ENCODE measurements around the gene CDK19. TPM values are rescaled to one million over a fixed set of nuclear protein-coding genes. Genes with fewer than 3 reads are reported as not detected.

CDK19 gene
- total RNA-seq, 6 experiments from 2014 or later = 2.8 to 7.9 (median 5.5) TPM

- DNase-seq (no peak), ATAC-seq (no peak)
- Histone ChIP-seq H3K9me3 (peaks cover 0 to 7% (median 0%) of the 10 kb centered on the region in 4 donors), H3K36me3 (no peaks in the 10 kb centered on the region), H3K27ac (no peak overlapping the region), H3K4me1 (peaks cover 0 to 7% (median 0%) of the 10 kb centered on the region in 4 donors), H3K27me3 (no peaks in the 10 kb centered on the region), H3K4me3 (no peak overlapping the region)
- intact Hi-C loops (cut with DNase I) = no loop called here
- WGBS (ENCODE audit: insufficient coverage, low coverage, low lambda C conversion rate, missing lambda C conversion rate) = no CpG with 5 or more reads among the region's 1 CpG
- no peak for TF ChIP-seq CTCF (IDR thresholded peaks at IDR 0.05)
- no peak for TF ChIP-seq POLR2A (IDR thresholded peaks at IDR 0.05)
Observed at GRCh38 chr6:110786696-110787095, 28.6 kb downstream of the CDK19 start.

GRCh38 chr6:110786271-110786670 lies 29.0 kb downstream of the CDK19 start:
- WGBS (ENCODE audit: insufficient coverage, low coverage, low lambda C conversion rate, missing lambda C conversion rate) = 97% methylated on average over 3 of the region's 3 CpGs
- Histone ChIP-seq H3K4me1 (peaks cover 0 to 7% (median 0%) of the 10 kb centered on the region in 4 donors), H3K4me3 (no peak overlapping the region), H3K36me3 (no peaks in the 10 kb centered on the region), H3K27me3 (no peaks in the 10 kb centered on the region), H3K9me3 (peaks cover 0 to 7% (median 0%) of the 10 kb centered on the region in 4 donors), H3K27ac (no peak overlapping the region)
- ATAC-seq (no peak), DNase-seq (no peak)
- intact Hi-C loops (cut with DNase I) = no loop called here
- TF ChIP-seq POLR2A (IDR thresholded peaks at IDR 0.05) (no peak), CTCF (IDR thresholded peaks at IDR 0.05) (no peak)

- H3K4me3 ChIP-seq = no peak overlapping the region
- peaks cover 0 to 7% (median 0%) of the 10 kb centered on the region in 4 donors for H3K9me3 ChIP-seq
- 84% methylated on average over 1 of the region's 1 CpG for WGBS (ENCODE audit: insufficient coverage, low coverage, low lambda C conversion rate, missing lambda C conversion rate)
- H3K27ac ChIP-seq = no peak overlapping the region
- H3K27me3 ChIP-seq = no peaks in the 10 kb centered on the region
- DNase-seq (no peak), ATAC-seq (no peak)
- peaks cover 0 to 7% (median 0%) of the 10 kb centered on the region in 4 donors for H3K4me1 ChIP-seq
- no peak for TF ChIP-seq CTCF (IDR thresholded peaks at IDR 0.05)
- TF ChIP-seq POLR2A (IDR thresholded peaks at IDR 0.05) = no peak
- intact Hi-C loops (cut with DNase I) = no loop called here
- no peaks in the 10 kb centered on the region for H3K36me3 ChIP-seq
Observed at GRCh38 chr6:110784610-110784979, 30.7 kb downstream of the CDK19 start.

GRCh38 chr6:110781522-110782214 lies 33.6 kb downstream of the CDK19 start:
- 48% methylated on average over 7 of the region's 7 CpGs for WGBS (ENCODE audit: insufficient coverage, low coverage, low lambda C conversion rate, missing lambda C conversion rate)
- Histone ChIP-seq H3K9me3 (no peaks in the 10 kb centered on the region), H3K27me3 (no peaks in the 10 kb centered on the region), H3K36me3 (no peaks in the 10 kb centered on the region), H3K4me3 (no peak overlapping the region), H3K27ac (no peak overlapping the region), H3K4me1 (peaks cover 0 to 7% (median 0%) of the 10 kb centered on the region in 4 donors)
- ATAC-seq (peak in 3 of 4 donors; percentile 46 to 57 (median 56)), DNase-seq (no peak)
- intact Hi-C loops (cut with DNase I) = no loop called here
- TF ChIP-seq CTCF (IDR thresholded peaks at IDR 0.05) (no peak), POLR2A (IDR thresholded peaks at IDR 0.05) (no peak)

Data from right lobe of liver (tissue), 6 donors.